OCI-LY3 (cell line): Measurements from ENCODE around the gene LARGE1.

Experiments used
- H2AFZ ChIP-seq: fragments of 200-600, 300-600 bp; shearing (Covaris generic); 2 replicates; pipeline ENCODE4 v1.6.0; 2014; ENCODE audit warnings: antibody characterized with exemption, low read depth, low read length
- H3K27ac ChIP-seq: fragments of 200-600, 300-600 bp; sonication (generic); 2 replicates; pipeline ENCODE4 v1.5.1; 2014; ENCODE audit warnings: mild to moderate bottlenecking, low read length, moderate library complexity, mixed read lengths
- H3K27me3 ChIP-seq: fragments of 200-600, 300-600 bp; sonication (generic); 2 replicates; pipeline ENCODE4 v1.6.1; 2014; ENCODE audit warnings: low read depth, low read length, mixed read lengths
- H3K36me3 ChIP-seq: fragments of 200-600, 300-600 bp; sonication (generic); replicated peaks from 2 replicates; pipeline ENCODE3; 2014; ENCODE audit warnings: low read depth, low read length, mixed read lengths
- H3K4me1 ChIP-seq: fragments of 300-600, 200-600 bp; sonication (generic); 2 replicates; pipeline ENCODE4 v1.6.1; 2014; ENCODE audit warnings: low read length, mixed read lengths
- H3K4me2 ChIP-seq: fragments of 200-600, 300-600 bp; sonication (generic); 2 replicates; pipeline ENCODE4 v1.6.1; 2014; ENCODE audit warnings: low read length, mixed read lengths
- H3K4me3 ChIP-seq: fragments of 300-600, 200-600 bp; sonication (generic); 2 replicates; pipeline ENCODE4 v1.5.1; 2014; ENCODE audit warnings: antibody characterized with exemption, mild to moderate bottlenecking, low read length, moderate library complexity
- H3K79me2 ChIP-seq: fragments of 300-600, 200-600 bp; shearing (Covaris generic); 2 replicates; pipeline ENCODE4 v1.6.1; 2014; ENCODE audit warnings: mild to moderate bottlenecking, low read length, mixed read lengths
- H3K9ac ChIP-seq: fragments of 300-600, 200-600 bp; shearing (Covaris generic); 2 replicates; pipeline ENCODE4 v1.6.0; 2014; ENCODE audit warnings: mild to moderate bottlenecking, low read length, moderate library complexity
- H3K9me3 ChIP-seq: fragments of 200-600, 300-600 bp; shearing (Covaris generic); 2 replicates; pipeline ENCODE4 v1.6.1; 2014; ENCODE audit warnings: low read length, mixed read lengths; ENCODE audit not compliant: insufficient read depth
- H4K20me1 ChIP-seq: fragments of 200-600, 300-600 bp; sonication (generic); 2 replicates; pipeline ENCODE4 v1.6.1; 2016; ENCODE audit warnings: low read length, mixed read lengths; ENCODE audit not compliant: insufficient read depth
- CTCF ChIP-seq: fragments of 200-600, 300-600 bp; sonication (generic); IDR thresholded peaks from 2 replicates; pipeline ENCODE4 v1.5.1; 2014; ENCODE audit warnings: antibody characterized with exemption, low read length, low read depth
- EZH2phosphoT487 ChIP-seq: fragments of 200-600 bp; shearing (Covaris generic); IDR thresholded peaks from 2 replicates; pipeline ENCODE4 v1.6.1; 2018; ENCODE audit warnings: antibody characterized with exemption, mixed run types, low read depth

The LARGE1 gene

GRCh38 chr22:33520904-33521780 is 399.1 kb downstream of the LARGE1 start:
- H3K4me2 ChIP-seq = no peak overlapping the region
- no peaks in the 10 kb centered on the region; the same call in 1 of the 2 replicates for H4K20me1 ChIP-seq
- H3K9me3 ChIP-seq = peaks cover 4% of the 10 kb centered on the region
- no peak overlapping the region for H2AFZ ChIP-seq
- no peak overlapping the region for H3K9ac ChIP-seq
- no peaks in the 10 kb centered on the region for H3K79me2 ChIP-seq
- peaks cover 12% of the 10 kb centered on the region for H3K36me3 ChIP-seq
- TF ChIP-seq CTCF (no peak), EZH2phosphoT487 (no peak)
- peaks cover 17% of the 10 kb centered on the region for H3K4me1 ChIP-seq
- no peaks in the 10 kb centered on the region for H3K27me3 ChIP-seq
- no peak overlapping the region for H3K27ac ChIP-seq
- H3K4me3 ChIP-seq = no peak overlapping the region

GRCh38 chr22:33519974-33520903 is 400.0 kb downstream of the LARGE1 start:
- H3K27ac ChIP-seq = no peak overlapping the region
- no peak overlapping the region; the same call in 1 of the 2 replicates for H3K9ac ChIP-seq
- no peaks in the 10 kb centered on the region for H3K79me2 ChIP-seq
- H2AFZ ChIP-seq = no peak overlapping the region
- H3K27me3 ChIP-seq = no peaks in the 10 kb centered on the region
- H3K9me3 ChIP-seq = peaks cover 4% of the 10 kb centered on the region
- peaks cover 17% of the 10 kb centered on the region for H3K4me1 ChIP-seq
- H3K4me3 ChIP-seq = no peak overlapping the region
- H3K36me3 ChIP-seq = peaks cover 12% of the 10 kb centered on the region
- no peaks in the 10 kb centered on the region; the same call in 1 of the 2 replicates for H4K20me1 ChIP-seq
- no peak for TF ChIP-seq CTCF
- TF ChIP-seq EZH2phosphoT487 = no peak
- peak overlapping the region; percentile 64 for H3K4me2 ChIP-seq

- Histone ChIP-seq H3K27ac (no peak overlapping the region), H3K9ac (peak overlapping the region; percentile 15; the same call in 1 of the 2 replicates), H3K27me3 (no peaks in the 10 kb centered on the region), H3K79me2 (no peaks in the 10 kb centered on the region), H3K9me3 (peaks cover 4% of the 10 kb centered on the region), H3K4me2 (peak overlapping the region; percentile 64), H3K36me3 (peaks cover 12% of the 10 kb centered on the region), H3K4me1 (peaks cover 17% of the 10 kb centered on the region), H2AFZ (no peak overlapping the region), H3K4me3 (peak overlapping the region; percentile 16), H4K20me1 (0 out of 2 replicates have a peak, but pooled peaks cover 4% of the 10 kb centered on the region)
- TF ChIP-seq CTCF (peak; percentile 87), EZH2phosphoT487 (no peak)
Observed at GRCh38 chr22:33519071-33519973, 401.0 kb downstream of the LARGE1 start.
